Activated T-cell treated with anti-CD3 and anti-CD28 coated beads, Interleukin-2, amount 50 U/mL, for 1 hour (primary cell): ENCODE measurements around the gene RAP1GAP2.
"Not testable (repeated sequence)": the region's sequence is repeated elsewhere in the genome, so short reads cannot be mapped to it uniquely, and the experiment has no call there.

Experiments
- DNase-seq: peaks from one replicate; pipeline ENCODE4 v3.0.0-alpha.2; 2020

The RAP1GAP2 gene

DNA sequence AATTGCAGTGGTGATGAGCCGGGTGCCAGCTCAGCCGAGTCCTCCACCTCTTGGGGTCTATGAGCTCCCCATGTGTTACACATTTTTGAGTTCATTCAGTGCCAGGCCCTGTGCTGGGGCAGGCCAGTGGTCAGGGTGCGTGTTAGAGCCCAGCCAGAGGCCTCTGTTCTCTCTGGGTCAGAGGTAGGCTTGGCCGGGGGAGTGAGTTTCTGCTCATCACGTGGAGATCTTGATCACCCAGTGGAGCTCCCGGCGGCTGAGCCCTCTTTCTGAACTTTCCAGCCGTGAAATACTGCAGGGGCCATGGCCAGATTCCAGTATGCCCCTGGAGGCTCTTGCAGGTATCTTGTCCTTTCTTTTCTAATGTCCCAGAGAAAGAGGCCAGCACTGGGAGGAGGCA is 93.0 kb downstream of the RAP1GAP2 start:
- DNase-seq = no peak

DNA sequence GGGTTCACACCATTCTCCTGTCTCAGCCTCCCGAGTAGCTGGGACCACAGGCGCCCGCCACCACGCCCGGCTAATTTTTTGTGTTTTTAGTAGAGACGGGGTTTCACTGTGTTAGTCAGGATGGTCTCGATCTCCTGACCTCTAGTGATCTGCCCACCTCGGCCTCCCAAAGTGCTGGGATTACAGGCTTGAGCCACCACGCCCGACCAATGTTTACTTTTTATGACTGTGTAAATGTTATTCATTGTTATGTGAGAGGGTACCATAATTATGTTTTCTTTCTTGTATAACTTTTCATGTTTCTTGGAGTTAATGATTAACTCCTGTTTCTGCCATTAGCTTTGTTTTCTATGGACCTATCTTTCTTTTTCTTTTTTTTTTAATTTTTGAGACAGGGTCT is 94.5 kb downstream of the RAP1GAP2 start:
- DNase-seq = not testable (repeated sequence)

DNA sequence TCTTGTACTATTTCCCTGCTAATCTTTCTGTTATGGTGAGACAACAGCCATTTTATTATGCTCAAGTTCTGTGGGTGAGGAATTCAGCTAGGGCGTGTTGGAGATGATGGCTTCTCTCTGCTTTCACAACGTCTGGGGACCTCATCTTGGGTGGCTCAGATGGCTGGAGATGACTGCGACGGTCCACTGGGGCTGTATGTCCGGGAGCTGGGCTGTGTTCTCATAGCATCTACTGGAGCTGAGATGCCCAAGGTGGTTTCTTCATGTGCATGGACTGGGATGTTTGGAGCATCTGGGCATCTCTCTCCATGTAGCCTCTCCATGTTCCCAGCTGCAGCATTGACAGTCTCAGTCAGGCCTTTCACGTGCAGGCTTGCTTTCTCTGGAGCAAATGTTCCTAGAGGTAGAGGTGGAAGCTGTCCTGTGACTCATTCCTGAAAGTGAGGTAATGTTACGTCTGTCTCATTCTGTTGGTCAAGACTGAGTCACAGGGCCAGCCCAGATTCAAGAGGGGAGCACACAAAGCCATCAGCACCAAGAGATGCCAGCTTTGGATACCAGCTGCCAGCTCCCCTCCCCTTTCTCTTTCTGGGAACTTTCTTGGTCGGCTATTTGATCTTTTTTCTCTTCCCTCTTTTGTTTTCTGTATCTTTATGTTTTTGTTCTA is 96.2 kb downstream of the RAP1GAP2 start:
- no peak for DNase-seq

DNA sequence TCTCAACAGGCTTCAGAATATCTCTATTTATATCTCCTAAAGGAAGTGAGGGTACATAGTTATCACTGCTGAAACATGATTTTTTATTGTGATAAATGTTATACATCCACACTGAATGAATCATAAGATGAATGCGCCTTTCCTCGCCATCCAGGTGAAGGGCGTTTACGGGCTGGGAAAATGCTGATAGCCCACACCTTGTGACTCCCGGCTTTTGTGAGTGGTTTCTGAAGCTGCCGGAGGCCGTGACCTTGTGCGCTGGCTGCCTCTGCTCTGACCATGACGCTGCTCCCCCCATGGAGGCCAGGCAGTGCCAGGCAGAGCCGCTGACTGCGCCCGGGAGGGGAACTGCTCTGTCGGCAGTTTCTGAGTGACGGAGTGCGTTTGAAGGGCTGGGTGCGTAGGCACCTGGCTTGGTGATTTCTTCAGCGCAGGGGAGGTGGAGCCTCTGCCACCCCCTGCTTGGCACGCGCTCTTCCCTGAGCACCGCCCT is 97.2 kb downstream of the RAP1GAP2 start:
- no peak for DNase-seq

DNA sequence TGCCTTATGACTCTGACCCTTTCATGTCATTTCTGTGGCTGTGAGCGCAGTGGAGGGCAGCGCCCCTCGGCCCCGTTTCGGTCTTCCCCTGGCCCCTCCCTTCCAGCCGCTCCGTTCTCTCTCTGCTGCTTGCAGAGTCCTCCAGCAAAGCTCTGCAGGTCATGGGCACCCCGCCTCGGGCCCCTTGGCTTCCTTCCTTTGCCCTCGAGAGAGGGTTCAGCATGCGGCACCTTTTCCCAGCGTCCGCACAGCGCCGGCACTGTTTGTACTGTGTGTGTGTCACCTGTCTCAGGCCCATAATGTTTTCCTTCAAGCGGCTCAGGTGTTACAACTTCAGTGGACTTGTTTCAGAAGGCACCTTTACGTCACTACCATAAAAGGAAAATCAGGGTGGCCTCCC is 98.5 kb downstream of the RAP1GAP2 start:
- DNase-seq = no peak

DNA sequence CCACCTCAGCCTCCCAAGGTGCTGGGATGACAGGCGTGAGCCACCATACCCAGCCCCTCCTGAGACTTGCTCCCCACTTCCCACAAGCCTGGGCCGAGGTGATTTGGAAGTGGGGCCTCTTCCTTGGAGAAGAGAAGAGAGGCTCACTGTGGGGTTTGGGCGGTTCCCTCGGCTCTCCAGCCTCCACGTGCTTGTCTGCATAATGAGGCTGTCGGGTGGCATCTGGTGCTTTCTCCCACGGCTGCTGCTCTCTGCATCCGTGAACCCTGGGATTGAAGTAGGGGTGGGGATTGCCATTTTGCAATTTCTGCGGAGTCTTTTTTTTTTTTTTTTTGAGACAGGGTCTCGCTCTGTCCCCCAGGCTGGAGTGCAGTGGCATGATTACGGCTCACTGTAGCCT is 101.4 kb downstream of the RAP1GAP2 start:
- no peak for DNase-seq

DNA sequence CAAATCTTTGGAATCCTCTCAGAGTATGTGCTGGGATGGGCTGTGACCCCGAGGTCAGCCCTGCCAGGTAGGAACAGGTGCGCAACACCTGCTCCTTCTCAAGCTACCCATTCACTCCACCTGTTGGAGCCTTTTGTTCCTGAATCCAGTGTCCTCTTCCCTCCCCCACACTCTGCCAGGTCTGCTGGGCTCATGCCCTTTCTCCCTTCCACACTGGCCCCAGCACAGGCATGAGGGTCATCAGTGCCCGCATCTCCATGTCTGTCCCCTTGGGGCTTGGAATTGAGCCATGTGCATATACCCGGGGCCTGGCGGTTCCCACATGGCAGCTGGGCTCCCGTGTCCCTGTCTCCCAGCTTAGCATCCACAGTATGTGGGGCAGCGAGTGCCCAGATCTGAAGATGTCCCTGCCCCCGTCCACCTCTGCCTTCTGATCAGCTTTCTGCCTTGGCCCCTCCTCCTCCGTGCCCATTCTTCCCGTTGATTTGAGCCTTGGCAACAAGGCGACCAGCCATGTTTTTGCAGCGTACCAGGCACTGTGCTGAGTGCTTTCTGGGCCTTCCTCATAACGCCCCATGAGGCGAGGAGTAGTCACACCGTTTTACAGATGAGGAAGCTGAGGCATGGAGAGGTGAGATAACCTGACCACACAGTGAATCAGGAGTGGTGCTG is 102.2 kb downstream of the RAP1GAP2 start:
- no peak for DNase-seq

DNA sequence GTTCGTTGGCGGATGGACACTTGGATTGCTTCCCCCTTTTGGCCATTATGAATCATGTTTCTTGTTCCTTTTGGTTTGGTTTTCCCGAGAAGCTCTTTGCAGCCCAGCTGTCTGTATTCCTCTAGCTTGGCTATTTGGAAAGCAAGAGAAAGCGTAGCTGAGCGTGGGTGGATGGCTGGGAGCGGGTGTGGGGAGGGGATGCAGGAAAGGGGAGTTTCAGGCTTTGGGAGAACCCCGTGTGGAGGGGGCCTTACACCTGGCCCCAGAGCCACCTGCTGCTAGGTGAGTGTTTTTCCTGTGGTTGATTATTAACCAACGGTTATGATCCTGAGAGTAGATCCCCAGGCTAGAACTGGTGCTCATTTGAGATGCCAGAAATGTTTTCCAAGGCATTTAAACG is 103.7 kb downstream of the RAP1GAP2 start:
- no peak for DNase-seq

DNA sequence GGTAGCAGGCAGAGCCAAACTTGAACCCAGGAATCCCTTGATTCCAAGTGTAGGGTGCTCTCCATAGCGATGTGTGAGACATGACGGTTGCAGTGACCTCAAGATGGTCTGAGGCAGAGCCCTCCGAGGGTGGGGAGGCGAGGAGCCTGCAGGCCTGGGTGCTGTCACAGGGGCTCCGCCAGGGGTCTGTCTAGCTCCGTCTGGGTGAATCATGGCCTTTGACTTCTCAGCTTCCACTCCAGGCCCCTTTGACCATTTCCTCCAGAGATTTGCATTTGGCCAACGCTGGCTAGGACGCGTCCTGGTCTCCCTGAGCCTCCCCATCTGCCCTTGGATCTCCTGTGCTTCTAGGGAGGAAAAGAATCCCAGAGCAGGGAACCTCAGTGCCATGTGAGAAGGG is 104.6 kb downstream of the RAP1GAP2 start:
- no peak for DNase-seq

DNA sequence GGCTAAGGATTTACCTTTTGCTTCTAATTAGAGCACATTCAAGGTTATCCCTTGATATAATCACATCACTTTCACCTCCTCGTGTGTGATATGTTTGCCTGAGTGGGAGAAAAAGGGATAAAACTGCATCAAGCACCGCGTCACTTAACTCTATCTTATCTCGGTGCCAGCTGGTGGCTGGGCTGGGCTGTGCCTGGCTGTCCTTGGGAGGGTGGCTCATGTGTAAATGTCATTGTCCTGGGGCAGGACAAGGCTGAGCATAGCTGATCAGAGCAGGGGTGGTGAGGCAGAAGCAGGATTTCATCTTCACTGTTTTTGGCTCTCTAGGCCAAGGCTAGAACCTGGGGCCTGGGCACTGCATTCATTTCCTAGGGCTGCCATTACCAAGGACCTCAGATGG is 105.3 kb downstream of the RAP1GAP2 start:
- no peak for DNase-seq

DNA sequence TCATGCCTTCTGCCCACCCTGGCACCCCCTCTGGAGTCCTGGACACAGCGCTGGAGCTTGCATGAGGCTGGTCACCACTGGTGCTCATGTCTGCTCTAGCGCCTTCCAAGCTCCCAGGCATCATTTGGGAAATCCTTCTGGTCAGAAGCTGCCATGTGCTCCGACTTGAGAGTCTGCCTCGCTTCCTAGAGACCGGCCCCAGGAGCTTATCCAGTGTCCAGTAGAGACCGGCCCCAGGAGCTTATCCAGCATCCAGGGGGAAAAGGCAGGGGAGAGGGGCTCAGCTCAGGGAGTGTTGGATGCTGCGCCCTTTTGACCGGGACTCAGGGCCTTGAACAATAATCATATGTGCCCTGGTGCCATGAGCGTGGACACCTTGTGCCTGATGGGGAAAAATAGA is 106.3 kb downstream of the RAP1GAP2 start:
- no peak for DNase-seq

DNA sequence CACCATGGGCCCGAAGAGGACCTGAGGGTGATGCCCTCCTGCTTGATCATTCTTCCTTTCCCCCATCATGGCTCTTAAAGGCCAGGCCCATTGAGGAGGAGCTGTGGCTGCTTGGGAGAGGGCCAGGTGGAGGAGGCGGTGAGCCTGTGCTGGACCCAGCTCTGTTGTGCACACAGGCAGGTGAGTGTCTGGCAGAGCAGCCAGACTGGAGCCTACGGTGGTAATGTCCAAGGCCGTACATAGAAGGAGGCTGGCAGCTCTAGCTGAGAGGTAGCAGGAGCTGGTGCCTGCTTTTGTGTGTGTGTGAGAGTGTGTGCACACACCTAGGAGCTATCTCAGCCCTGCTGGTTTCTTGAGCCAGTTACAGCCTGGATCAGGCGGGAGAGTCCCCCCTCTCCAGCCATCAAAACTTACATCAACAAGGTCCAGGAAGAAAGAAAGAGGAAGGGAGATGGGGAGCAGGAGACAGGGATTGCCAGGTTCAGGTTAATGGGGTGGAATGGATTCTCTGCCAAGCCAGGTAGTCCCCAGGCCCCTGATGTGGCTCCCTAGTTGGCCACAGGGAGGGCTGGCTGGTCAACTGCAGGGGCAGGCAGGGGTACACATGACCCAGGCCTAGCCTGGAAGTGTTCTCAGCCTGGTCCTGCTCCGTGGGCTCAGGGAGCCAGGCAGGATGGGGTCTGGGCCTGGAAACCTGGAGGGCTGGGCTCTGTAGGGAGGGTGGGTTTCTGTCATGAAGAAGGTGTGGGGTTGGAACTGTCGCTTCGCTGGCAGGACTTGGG is 107.1 kb downstream of the RAP1GAP2 start:
- DNase-seq = no peak

DNA sequence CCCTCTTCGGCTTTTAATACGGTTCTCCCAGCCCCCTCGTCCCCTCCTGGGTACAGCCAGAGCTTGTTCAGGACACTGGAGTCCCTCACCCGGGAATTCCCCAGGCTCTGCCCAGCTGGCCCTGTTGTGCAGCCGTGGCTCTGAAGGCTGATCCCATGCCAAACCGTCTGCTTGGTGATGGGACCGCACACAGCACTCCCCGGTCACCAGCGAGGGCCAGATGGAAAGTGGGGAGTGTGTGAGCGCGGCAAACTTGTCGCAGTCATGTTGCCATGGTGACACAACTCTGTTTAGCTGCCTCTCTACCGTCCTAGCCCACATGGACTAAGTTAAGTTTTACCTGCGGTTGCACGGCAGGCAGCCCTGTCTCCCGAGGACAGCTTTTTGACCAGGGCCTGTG is 107.9 kb downstream of the RAP1GAP2 start:
- no peak for DNase-seq

DNA sequence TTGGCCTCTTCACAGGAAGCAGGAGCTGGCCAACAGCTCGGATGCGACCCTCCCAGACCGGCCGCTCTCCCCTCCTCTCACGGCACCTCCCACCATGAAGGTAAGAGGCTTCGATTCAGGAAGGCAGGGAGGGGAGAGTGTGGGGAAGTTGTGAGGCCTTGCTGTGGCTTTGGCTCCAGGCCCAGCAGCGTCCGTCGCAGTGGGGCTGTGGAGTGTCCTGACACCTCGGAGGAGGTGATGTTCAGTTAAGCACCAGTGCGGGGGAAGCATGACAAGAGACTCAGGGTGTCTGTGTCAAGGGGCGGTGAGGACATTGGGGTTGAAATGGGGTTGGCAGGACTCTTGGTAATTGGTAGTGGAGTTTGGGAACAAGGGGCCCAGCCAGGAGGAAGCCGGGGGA is 109.0 kb downstream of the RAP1GAP2 start:
- no peak for DNase-seq

DNA sequence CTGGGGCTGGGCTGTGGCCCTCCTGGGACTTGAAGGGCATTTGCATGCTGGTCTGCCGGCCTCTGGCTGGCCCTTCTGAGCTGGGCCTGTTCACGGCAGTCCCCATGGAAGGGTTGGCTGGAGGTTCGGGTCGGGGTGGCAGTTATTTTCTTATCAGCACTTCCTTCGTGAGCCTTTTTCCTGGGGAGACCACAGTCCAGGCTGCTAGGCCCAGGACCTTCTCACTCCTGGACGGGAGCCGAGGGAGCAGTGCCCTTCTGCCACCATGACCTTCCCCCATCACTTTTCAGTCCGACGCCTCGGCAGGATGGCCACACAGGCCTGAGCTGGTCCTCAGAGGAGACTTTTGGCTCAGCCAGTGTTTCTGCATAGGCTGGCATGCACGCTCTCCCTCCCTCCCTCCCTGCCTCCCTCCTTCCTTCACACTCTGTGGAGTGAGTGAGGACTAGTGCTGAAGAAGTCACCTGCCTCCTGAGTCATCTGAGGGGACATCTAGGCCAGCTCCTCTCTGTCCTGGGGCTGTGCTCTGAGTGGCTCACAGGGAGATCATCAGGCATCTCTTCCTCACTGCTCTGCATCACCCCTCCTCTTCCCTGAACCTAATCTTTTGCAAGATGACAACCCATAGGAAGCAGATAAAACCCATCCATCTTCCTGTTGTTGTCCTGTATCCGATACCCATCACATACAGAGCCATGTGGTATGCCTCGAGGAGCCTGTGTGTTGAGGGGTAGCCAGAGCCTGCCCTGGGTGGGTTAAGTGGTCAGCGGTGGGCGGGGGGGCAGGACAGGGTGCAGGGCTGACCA is 109.7 kb downstream of the RAP1GAP2 start:
- DNase-seq = no peak

DNA sequence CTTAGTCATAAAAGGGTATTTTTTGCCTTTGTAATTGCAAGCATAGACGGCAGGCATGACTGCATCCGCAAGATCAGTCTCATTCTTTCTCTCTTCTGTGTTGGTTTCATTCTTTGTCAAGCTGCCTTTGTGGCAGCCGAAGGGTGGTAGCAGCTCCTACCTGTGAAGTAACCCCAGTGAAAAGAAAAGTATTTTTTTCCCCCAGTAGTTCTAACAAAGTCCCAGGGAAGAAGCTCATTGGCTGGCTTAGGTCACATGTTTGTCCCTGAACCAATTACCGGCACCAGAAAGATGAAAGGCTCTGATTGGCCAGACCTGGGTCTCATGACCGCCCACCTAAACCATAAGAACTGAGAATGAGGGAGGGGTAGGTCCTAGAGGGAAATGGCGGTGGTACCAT is 110.7 kb downstream of the RAP1GAP2 start:
- no peak for DNase-seq

DNA sequence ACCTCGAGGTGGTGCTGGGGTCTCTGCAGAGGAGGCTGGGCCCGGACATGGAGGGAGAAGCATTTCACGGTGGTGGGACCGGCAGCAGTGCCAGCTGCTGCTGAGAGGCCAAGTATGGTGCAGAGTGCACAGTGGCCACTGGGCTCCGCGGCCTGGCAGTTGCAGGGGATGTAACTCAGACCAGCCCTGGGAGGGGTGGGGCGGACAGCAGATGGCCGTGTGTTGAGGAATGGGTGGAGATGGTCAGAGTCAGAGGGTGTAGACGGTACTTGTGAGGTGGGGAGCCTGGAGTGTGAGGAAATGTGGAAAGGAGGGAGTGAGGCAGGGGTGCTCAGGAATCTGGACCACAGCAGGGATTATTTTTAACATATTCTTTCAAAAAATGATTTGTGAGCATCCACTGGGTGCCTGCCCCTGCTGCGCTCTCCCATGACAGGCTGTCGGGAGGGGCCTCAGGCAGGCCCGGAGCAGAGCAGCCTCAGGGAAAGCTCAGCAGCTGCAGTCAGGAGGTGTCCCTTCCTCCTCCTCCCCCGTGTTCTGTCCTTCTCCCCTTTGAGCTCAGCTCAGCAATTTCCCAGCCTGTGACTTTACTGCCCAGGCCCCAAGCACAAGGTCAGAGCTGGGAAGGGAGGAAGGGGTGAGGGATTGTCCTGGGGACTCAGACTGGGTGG is 113.1 kb downstream of the RAP1GAP2 start:
- DNase-seq = no peak

DNA sequence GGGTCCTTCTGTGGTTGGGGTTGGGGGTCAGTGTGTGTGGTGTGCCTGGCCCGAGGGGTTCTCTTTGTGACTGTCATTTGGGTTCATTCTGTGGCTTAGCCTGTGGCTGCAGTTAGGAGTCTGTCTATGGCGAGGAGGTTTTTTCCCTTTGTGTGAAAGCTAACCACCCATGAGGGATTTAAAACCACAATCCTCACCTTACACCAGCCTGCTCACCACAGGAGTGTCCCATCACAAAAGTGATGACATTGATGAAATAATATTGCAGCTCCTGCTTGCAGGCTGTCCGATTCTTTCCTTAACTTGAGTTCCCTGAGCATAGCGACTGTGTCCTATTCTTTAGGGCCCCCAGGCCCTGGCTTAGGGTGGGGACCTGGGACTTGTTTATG is 113.6 kb downstream of the RAP1GAP2 start:
- DNase-seq = no peak

DNA sequence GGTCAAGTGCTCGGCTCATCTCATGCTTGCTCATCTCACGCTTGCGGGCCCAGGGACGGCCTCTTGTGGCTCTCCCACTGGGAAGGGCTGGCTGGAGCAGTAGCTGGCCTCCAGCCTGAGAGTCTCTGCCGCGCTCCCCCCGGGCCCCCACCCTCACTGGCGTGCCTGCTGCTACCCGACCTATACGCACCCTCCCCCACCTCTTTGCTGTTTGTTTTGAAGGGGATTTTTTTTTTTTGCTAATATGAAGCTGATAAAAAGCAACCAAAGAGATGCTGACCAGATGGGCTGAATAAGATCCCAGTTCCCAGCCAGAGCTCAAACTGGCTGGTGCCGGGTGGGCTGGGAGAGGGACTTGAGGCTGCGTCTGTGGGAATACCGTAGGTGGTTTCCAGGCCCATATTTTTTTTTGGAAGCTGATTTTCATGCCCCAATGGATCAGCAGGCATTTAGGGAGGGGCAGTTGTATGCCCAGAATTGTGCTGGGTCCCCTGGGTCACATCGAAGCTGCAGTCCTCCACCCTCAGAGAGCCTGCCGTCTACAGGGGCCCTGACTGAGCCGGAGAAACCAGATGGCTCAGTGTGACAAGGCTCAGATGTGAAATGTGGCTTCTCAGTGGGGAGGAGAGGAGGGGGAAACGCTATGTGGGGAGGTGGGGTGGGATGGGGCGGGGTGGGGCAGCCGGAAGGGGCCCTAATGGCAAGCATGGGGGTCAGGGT is 115.0 kb downstream of the RAP1GAP2 start:
- DNase-seq = no peak

DNA sequence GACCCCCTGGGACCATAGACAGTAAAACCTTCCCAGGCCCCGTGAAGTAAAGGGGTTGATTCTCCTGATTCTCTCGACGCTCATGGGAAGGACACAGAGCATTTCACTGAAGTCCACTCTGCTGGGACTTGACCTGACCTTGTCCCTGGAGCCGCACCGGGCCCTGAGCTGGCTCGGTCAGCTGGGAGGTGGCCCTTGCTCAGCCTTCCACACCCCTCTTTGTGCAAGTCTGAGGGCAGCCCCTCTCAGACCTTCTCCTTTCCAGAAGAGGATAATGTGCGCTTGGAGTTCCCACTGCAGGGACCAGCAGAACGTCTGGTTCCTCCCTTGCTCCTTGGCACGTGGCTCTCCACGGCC is 115.5 kb downstream of the RAP1GAP2 start:
- no peak for DNase-seq

DNA sequence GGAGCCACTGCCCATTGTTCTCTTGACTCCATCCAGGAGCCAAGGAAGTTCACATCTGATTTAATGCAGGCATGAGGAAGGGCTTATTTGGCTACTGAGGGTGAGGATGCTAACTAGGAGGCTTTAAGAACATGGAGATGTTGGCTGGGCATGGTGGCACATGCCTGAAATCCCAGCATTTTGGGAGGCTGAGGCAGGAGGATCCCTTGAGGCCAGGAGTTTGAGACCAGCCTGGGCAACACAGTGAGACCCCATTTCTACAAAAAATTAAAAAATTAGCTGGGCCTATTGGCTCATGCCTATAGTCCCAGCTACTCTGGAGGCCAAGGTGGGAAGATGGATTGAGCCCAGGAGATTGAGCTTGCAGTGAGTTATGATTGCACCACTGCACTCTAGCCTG is 116.5 kb downstream of the RAP1GAP2 start:
- DNase-seq = no peak

DNA sequence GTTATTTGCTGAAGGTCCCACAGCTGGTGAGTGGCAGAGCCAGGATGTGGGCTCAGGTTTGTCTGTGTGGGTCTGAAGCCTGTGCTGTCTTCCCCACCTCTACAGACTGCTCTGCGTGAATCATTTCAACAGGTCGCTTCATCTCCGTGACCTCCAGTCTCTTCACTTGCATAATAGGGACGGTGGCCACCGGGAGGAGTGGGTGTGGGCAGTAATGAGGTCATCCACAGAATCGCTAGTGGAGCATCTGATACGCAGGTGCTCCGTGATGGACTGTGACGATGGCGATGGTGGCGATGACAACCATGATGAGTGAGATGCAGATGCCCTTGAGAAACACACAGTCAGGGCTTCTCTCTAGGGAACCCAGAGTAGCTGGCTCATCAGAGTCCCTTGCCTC is 120.2 kb downstream of the RAP1GAP2 start:
- no peak for DNase-seq
